HG02852 (cell line): Measurements from ENCODE around the gene HBB.

Source experiments
- ATAC-seq: cut with Tn5 transposase; IDR thresholded peaks from one replicate; pipeline ENCODE4 v1.9.1; 2021; ENCODE audit warnings: mild to moderate bottlenecking, moderate library complexity; ENCODE audit not compliant: unreplicated experiment

The HBB gene

GRCh38 chr11:5247472-5248192 lies 20.8 kb upstream of the HBB start:
- no peak for ATAC-seq

DNA sequence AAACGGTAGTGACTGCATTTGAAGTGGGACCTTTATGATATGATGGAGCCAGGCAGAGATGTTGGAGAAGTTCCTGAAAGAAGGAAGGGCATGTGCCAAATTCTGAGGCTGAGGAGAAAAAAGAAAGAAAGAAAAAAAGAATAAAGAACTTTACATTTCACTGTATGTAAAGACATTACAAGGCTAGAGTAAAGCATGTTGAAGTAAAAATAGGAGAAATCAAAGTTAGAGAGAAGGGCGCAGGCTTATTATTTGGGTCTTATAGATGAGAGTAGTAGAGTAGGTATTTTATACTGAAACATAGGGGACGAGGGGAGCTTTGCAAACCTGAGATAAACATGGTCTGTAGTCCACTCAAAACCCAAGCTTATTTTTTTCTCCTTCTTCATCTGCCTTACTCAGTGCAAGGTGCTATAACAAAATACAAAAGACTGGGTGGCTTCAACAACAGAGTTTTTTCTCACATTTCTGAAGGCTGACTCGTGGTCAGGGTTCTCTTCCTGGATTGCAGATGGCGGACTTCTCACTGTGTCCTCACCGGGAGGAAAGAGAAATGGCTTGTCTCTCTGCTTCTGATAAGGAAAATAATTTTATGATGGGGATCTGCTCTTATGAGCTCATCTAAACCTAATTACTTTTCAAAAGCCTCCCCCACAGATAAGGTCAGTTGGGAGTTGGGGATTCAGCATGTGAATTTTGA lies 20.1 kb upstream of the HBB start:
- no peak for ATAC-seq

GRCh38 chr11:5245155-5245554 lies 18.3 kb upstream of the HBB start:
- no peak for ATAC-seq

DNA sequence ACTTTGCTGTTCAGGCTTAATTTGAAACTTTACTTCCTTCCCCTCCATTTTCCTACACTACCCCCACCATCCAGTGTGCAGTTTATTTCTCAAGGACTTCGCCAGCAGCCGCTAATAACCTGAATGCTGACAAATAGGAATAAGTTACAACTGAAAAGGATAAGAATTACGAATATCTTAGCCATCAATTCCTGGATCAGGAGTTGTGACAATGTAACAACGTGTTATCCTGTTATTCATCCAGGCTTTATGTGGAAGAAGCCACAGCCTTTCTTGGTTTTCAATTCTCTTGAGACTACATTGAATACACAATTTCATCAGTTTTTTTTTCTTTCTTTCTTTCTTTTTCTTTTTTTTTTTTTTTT lies 16.9 kb upstream of the HBB start:
- no peak for ATAC-seq

- peak; percentile 80 for ATAC-seq
Measured at GRCh38 chr11:5242933-5243815, 16.3 kb upstream of the HBB start.

GRCh38 chr11:5242208-5242607 lies 15.3 kb upstream of the HBB start:
- no peak for ATAC-seq

DNA sequence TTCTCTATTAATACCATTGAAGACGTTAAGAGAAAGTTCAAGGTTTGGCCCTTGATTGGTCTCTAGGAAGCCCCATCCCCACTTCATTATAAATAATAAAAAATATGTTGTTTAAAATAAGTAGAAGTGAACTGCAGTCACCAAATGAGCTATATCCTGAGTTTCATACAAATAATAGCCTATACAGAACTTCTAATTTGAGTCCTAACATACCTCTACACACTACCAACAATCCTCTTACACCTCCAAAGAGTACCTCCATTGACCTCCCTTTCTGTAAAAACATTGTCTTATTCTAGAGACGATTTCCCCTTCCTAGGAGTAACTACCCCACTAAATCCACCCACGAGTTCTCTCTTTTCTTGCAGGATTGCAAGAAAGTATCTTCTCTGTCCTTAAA lies 14.6 kb upstream of the HBB start:
- no peak for ATAC-seq

GRCh38 chr11:5240458-5240857 lies 13.6 kb upstream of the HBB start:
- no peak for ATAC-seq

DNA sequence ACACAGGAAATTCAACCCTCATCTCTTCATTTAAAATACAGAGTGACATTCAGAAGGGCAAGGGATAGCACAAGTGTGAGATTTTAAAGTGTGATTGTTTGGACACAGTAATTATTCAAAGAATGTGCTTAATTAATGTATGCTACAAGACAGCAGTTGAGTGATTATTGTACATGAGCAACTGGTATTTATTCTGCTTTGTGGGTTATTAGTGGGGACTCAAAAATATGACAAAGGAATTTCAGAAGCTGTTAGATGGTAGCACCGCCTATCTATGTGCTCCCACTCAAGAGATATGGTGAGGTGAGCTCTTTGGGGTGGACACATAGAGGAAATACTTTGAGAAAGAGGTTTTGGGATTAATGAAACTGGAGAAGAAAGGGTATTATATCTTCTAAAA lies 13.2 kb upstream of the HBB start:
- ATAC-seq: no peak

GRCh38 chr11:5239046-5239445 lies 12.2 kb upstream of the HBB start:
- no peak for ATAC-seq

- no peak for ATAC-seq
Measured at GRCh38 chr11:5238486-5238885, 11.6 kb upstream of the HBB start.

DNA sequence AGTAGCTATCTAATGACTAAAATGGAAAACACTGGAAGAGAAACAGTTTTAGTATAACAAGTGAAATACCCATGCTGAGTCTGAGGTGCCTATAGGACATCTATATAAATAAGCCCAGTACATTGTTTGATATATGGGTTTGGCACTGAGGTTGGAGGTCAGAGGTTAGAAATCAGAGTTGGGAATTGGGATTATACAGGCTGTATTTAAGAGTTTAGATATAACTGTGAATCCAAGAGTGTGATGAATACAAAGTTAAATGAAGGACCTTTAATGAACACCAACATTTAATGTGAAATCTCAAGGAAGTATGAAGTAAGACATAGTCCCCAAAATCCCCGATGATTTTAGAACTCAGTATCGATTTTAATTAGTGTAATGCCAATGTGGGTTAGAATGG lies 10.5 kb upstream of the HBB start:
- no peak for ATAC-seq

- ATAC-seq: no peak
Measured at GRCh38 chr11:5235364-5236095, 8.7 kb upstream of the HBB start.

DNA sequence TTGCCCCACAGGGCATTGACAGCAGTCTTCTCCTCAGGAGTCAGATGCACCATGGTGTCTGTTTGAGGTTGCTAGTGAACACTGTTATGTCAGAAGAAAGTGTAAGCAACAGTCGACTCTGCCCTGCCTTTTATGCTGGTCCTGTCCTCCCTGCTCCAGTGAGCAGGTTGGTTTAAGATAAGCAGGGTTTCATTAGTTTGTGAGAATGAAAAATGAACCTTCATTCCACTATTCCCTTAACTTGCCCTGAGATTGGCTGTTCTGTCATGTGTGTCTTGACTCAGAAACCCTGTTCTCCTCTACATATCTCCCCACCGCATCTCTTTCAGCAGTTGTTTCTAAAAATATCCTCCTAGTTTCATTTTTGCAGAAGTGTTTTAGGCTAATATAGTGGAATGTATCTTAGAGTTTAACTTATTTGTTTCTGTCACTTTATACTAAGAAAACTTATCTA lies 7.5 kb upstream of the HBB start, which contains the start of gene HBD:
Gene HBD (minus strand): TSS at position 103 of the 454 bp plus-strand sequence. CDS start 50 bp downstream, at position 53.
- ATAC-seq: peak; percentile 92

DNA sequence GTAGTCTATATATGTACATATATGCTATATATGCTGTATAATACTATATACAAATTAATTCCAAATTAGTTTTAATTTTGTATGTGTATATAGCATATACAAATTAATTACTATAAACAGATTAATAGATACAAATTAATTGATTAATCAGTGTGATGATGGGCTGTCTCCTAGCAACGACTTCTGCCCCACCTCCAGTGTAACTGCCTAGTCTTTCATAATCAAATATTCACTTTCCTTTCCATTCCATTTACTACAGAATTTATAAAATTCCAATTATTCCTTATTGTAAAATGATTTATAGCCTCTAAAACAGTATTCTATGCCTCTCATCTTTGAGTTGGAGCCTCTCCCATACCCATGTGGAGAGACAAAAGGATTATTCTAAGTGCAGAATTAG lies 6.4 kb upstream of the HBB start:
- ATAC-seq: no peak

- ATAC-seq: no peak
Measured at GRCh38 chr11:5232821-5233220, 6.0 kb upstream of the HBB start.

GRCh38 chr11:5232176-5232575 lies 5.3 kb upstream of the HBB start:
- ATAC-seq: no peak

- no peak for ATAC-seq
Measured at GRCh38 chr11:5231111-5231510, 4.2 kb upstream of the HBB start.

GRCh38 chr11:5230266-5230665 lies 3.4 kb upstream of the HBB start:
- ATAC-seq: no peak

DNA sequence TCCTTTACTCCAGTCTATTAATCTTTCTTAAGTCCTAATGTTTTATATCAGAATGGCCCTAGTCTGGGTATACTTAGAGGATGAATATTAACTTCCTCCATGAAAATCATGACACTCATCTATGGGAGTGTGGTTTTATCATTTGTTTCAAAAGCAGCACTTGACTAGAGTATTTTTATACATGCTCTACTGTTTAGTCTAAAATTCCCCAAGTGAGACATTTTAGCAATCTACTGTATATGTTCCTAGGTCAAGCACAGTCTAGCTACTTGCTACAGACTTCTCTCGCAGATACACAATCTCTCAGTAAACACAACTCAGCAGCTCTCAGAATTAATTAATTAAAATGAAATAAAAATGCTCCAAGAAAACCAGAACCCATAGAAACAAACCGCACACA lies 2.9 kb upstream of the HBB start:
- no peak for ATAC-seq

GRCh38 chr11:5229356-5229755 lies 2.5 kb upstream of the HBB start:
- peak; percentile 56 for ATAC-seq
